Vagina (tissue), 2 donors: ENCODE measurements around the gene CD44.

Source experiments
- POLR2AphosphoS5 ChIP-seq, 2 donors: sonication (generic); formaldehyde crosslinking; IDR thresholded peaks; one replicate each; pipeline ENCODE4 v1.9.0; 2017; ENCODE audit warnings: antibody characterized with exemption in 2 of 2, mild to moderate bottlenecking in 2 of 2, low read depth in 1 of 2; ENCODE audit not compliant: insufficient read depth in 1 of 2
- TF ChIP-seq, protein P1 (sequence below), 3 experiments: fragments of 450-650 bp in 2 of 3; fragments of 200-600 bp in 1 of 3; sonication (generic) in 1 of 3; IDR thresholded peaks; one replicate each; pipeline ENCODE4 v1.5.1; 2017 to 2019; ENCODE audit warnings: antibody characterized with exemption in 3 of 3, mild to moderate bottlenecking in 2 of 3, moderate library complexity in 2 of 3

DNA sequence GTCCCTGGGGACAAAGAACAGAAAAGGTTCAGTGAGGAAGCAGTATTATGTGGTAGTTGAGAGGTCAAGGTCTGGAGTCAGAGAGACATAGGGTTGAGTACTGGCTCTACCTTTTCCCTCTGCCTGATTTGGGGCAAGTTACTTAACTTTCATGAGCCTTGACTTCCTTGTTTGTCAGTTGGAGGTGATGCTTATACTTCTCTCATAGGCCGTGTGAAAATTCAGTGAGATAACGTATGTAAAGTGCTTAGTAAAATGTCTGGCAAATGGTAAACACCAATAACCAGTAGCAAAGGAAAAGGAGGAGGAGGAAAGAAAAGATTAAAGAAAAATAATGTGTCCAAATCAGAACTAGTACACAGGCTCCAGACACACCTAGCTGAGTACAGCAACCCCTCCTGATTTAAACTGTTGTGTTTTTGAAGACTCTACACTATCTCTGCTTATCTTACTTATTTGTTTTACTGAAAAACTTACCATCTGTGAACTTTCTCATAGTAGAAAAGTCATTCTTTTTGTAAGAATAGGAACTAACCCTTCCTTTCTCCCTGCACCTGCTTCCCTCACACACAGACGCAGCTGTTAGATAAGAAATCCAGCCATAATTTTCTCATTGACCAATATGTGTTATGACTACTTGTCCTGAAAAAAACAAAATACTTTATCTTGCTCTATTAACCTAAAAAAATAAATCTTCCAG lies 126.9 kb downstream of the CD44 start:
- TF ChIP-seq, protein P1, sequence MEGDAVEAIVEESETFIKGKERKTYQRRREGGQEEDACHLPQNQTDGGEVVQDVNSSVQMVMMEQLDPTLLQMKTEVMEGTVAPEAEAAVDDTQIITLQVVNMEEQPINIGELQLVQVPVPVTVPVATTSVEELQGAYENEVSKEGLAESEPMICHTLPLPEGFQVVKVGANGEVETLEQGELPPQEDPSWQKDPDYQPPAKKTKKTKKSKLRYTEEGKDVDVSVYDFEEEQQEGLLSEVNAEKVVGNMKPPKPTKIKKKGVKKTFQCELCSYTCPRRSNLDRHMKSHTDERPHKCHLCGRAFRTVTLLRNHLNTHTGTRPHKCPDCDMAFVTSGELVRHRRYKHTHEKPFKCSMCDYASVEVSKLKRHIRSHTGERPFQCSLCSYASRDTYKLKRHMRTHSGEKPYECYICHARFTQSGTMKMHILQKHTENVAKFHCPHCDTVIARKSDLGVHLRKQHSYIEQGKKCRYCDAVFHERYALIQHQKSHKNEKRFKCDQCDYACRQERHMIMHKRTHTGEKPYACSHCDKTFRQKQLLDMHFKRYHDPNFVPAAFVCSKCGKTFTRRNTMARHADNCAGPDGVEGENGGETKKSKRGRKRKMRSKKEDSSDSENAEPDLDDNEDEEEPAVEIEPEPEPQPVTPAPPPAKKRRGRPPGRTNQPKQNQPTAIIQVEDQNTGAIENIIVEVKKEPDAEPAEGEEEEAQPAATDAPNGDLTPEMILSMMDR (IDR thresholded peaks at IDR 0.05): no peak
- TF ChIP-seq POLR2AphosphoS5 (IDR thresholded peaks at IDR 0.05; ENCODE audit: insufficient read depth in 1 of 2, low read depth in 1 of 2): no peak
